Bone marrow (tissue), 2 donors: Measurements from ENCODE around the gene SPDYE6.
"Not testable (repeated sequence)": the region's sequence is repeated elsewhere in the genome, so short reads cannot be mapped to it uniquely, and the experiment has no call there.

Experiments
- DNase-seq, 2 donors: peaks; one replicate each; lab custom pipeline; 2025; lab: John Stamatoyannopoulos, UW

Gene SPDYE6

GRCh38 chr7:102356344-102356743 lies at the start of gene SPDYE6:
TSS of gene SPDYE6 (minus strand) at chr7:102356444. CDS start at chr7:102356023, 421 bp downstream.
- not testable (repeated sequence) for DNase-seq

GRCh38 chr7:102404862-102405188 lies 48.6 kb upstream of the SPDYE6 start:
- not testable (repeated sequence) for DNase-seq

- peak; percentile 3 to 49 for DNase-seq
Measured at GRCh38 chr7:102404005-102404861, 48.0 kb upstream of the SPDYE6 start.

GRCh38 chr7:102403563-102403962 lies 47.3 kb upstream of the SPDYE6 start:
- no peak for DNase-seq

- no peak for DNase-seq
Measured at GRCh38 chr7:102400360-102400759, 44.1 kb upstream of the SPDYE6 start.

- no peak for DNase-seq
Measured at GRCh38 chr7:102398543-102398942, 42.3 kb upstream of the SPDYE6 start.

- no peak for DNase-seq
Measured at GRCh38 chr7:102396710-102397019, 40.4 kb upstream of the SPDYE6 start.

- DNase-seq = peak; percentile 41 to 70
Measured at GRCh38 chr7:102395873-102396709, 39.8 kb upstream of the SPDYE6 start, which contains the start of gene PRKRIP1. TSS of gene PRKRIP1 (plus strand) at chr7:102396363. CDS start at chr7:102396412, 49 bp downstream.

GRCh38 chr7:102395592-102395872 lies 39.3 kb upstream of the SPDYE6 start:
- DNase-seq = no peak

GRCh38 chr7:102393467-102393866 lies 37.2 kb upstream of the SPDYE6 start:
- DNase-seq = no peak

- no peak for DNase-seq
Measured at GRCh38 chr7:102392330-102392729, 36.1 kb upstream of the SPDYE6 start.

- peak; percentile 27 to 44 for DNase-seq
Measured at GRCh38 chr7:102390697-102391484, 34.6 kb upstream of the SPDYE6 start.

- DNase-seq = no peak
Measured at GRCh38 chr7:102389810-102390209, 33.6 kb upstream of the SPDYE6 start.

GRCh38 chr7:102387064-102387463 lies 30.8 kb upstream of the SPDYE6 start:
- no peak for DNase-seq

GRCh38 chr7:102381696-102382425 lies 25.6 kb upstream of the SPDYE6 start:
- not testable (repeated sequence) for DNase-seq

GRCh38 chr7:102380837-102381236 lies 24.6 kb upstream of the SPDYE6 start:
- not testable (repeated sequence) for DNase-seq

GRCh38 chr7:102376964-102377466 lies 20.8 kb upstream of the SPDYE6 start:
- DNase-seq = no peak

GRCh38 chr7:102372796-102373195 lies 16.6 kb upstream of the SPDYE6 start:
- not testable (repeated sequence) for DNase-seq

- not testable (repeated sequence) for DNase-seq
Measured at GRCh38 chr7:102370038-102370437, 13.8 kb upstream of the SPDYE6 start.

GRCh38 chr7:102365390-102365789 lies 9.1 kb upstream of the SPDYE6 start:
- DNase-seq = not testable (repeated sequence)

- not testable (repeated sequence) for DNase-seq
Measured at GRCh38 chr7:102364394-102364886, 8.2 kb upstream of the SPDYE6 start.
